Measurements from ENCODE around the gene SMARCA4.

The SMARCA4 gene

DNA sequence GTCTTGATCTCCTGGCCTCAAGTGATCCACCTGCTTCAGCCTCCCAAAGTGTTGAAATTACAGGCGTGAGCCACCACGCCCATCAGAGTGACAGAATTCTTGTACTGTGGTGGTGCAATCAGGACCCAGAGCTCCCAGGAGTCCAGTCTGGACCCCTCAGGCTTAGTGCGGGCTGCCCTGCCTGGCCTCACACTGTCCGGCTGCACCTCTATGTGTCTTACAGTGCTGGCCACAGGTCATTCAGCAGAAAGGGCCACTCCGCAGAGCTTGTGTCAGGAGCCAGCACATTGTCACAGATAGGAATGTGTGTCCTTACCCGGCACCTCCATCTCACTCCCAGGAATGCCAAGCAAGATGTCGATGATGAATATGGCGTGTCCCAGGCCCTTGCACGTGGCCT lies 49.2 kb downstream of the SMARCA4 start:
- no peak for DNase-seq (ENCODE audit: low read depth in 3 of 3)

DNA sequence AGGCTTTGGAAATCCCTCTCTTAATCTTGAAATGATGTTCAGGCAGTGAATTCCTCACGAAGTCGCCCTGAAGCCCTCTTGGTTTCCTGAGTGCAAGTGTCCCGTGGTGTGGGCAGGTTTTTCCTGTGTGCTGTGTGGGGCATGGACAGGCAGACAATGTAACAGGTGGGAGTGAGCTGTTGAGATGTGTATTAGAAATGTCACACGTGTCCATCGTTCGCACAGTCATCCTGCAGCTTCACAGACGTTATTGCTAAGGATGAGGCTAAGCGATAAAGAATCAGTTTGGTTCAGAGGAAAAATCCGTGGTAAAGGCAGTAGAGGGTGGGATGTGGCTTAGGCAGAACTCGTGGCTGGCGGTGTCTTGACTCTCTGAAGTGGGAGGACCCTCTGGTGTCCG lies 51.7 kb downstream of the SMARCA4 start:
- DNase-seq (ENCODE audit: low read depth in 3 of 3): no peak

DNA sequence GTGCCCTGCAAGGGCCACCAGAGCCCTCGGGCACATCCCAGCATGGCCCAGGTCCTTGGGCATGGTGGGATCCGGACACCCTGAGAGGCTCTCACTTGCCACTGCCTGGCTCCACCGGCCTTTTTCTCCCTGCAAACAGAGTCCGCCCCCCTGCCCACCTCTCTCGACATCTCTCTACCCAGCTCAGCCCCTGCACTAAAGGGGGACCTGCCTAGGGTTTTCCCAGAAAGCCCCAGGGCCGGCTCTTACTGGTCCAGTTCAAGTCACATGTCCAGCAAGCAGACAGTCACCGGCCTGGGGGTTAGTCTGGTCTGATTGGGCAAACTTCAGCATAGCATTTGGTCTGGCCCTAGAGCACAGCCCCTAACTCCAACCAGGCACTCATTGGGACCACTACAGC lies 52.9 kb downstream of the SMARCA4 start:
- no peak for DNase-seq (ENCODE audit: low read depth in 3 of 3)

DNA sequence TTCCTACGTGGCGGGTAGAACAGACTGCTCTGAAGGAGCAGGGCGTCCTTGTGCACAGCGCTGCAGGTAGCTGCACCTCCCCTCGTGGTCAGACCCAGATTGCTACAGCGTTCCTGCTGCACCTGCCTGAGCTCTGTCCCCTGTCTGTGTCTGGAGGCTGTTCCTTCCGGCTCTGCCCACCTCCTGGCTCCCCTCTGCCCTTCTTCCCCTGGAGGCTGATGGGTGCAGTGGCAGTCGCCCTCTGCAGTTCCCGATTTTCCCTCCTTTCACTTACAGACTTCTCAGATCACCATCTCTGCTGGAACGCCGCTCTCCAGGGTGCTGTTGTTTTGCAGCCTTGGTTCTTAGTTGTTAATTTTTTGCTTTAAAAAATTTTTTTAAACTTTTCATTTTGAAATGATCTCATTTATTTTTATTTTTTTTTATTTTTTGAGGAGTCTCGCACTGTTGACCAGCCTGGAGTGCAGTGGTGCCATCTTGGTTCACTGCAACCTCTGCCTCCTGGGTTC lies 53.6 kb downstream of the SMARCA4 start:
- no peak for DNase-seq (ENCODE audit: low read depth in 3 of 3)

DNA sequence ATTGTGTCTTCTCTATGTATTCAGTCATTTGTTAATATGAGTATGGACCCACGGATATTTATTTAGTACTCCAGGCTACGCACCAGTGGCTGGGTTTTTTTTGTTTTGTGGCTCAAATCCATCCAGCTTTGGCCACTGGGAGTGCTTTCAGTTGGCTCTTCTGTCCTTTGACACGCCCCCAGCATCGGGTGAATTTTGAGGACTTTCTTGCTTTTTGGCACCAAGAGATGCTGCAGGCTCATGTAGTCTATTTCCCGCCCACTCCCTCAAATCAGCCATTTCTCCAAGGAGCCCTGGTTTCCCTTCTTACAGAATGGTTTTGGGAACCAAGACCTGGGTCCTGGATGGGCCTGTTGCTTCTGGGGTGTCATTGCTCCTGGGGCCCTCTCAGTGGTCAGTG lies 55.8 kb downstream of the SMARCA4 start:
- no peak for DNase-seq (ENCODE audit: low read depth in 3 of 3)

DNA sequence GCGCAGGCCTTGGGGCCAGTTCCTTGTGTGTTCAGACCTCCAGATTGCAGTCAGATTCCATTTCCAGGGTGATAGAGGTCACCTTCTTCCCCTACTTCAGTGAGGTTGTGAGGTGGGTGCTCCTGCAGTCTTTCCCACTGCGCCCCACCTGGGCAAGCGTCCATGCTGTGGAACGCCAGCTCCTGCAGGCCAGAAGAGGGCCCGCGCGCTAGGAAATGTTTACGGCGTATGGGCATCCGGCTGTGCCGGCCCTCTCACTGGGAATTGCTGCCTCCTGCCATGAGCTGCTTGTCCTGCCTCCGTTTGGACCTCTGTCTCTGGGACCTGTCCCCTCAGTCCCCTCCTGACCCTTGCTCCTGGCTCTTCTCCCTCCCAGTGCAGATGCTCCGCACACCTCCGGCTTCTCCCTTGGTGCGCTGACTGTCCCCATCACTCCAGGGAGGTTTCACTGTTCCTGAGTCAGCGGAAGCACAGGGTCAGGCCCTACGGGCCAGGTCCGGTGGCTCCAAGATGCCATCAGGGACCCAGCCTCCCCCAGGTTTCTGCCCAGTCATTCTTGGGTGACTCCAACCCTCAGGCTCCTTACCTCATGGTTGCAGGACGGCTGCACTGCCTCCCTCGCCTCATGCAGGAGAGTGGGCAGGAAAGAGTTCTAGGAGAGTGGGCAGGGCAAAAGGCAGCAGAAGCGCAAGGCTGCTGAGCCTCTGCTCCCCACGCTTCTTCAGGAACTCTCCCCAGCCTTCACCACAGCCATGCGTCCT lies 56.6 kb downstream of the SMARCA4 start:
- no peak for DNase-seq (ENCODE audit: low read depth in 3 of 3)

DNA sequence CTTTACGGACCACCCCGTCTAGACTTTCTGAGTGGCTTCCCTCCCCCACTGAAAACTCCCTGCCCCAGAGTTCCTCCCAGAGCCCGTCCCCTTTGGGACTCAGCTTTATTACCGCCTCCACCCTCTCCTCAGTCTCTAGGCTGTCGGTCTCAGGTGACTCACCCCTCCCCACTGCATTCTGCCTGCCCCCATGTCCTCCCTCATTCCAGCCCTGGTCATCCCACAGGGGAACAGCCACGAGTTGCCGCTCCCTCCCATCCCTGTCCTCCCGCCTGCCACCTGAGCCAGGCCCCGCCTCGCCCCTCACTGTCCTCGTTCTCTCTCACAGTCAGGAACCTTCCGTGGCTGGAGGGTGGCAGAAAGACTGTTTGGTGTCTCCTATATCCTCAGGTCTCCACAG lies 57.3 kb downstream of the SMARCA4 start:
- no peak for DNase-seq (ENCODE audit: low read depth in 3 of 3)

DNA sequence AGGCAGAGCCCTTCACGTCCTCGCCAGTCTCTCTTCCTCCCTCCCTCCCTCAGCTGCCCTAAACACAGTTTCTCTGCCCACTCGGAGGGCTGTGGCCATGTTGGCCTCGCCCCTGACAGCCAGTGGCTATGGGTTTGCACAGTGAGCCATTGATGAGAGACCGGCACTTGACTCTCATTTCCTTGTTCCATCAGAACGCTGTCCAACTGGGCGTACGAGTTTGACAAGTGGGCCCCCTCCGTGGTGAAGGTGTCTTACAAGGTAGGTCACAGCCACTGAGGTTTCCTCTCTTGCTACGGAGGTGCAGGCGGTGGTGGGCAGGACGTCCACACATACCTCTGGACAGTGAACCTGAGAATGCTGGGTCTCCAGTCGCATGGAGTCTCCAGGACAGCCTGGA lies 57.9 kb downstream of the SMARCA4 start:
- DNase-seq (ENCODE audit: low read depth in 3 of 3): no peak

DNA sequence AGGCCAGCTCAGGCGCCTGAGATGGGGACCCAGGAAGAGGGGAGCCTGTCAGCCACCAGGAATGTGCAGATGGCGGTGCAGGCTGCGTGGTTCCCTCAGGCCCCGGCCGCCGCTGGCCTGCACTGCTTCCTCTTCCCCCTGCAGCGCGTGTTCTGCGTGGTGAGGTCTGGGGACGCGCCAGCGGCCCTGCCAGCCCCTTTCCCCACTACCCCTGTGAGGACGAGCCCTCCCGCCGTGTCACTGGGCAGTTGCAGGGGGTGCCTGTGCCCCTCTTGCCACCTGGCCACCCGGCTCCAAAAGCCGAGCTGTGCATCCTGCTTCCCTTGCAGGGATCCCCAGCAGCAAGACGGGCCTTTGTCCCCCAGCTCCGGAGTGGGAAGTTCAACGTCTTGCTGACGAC lies 58.4 kb downstream of the SMARCA4 start:
- DNase-seq (ENCODE audit: low read depth in 3 of 3): no peak

DNA sequence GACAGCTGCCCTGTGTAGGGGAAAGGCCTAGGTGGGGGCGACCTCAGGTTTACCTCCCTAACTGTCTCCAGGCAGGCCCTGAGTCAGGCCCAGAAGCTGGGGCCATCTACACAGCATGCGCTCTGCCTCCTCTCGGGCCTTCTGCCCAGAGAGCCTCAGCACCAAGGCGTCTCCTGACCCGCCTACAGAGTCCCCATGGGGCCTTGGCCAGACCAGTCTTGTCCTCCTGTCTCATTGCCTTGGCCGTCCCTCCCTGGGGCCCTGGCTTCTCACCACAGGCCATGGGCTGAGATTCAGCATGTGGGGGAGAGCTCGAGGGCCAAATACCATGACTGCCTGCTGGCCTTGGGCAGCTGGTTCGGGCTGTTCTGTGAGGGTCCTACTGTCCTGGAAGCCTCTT lies 59.0 kb downstream of the SMARCA4 start:
- DNase-seq (ENCODE audit: low read depth in 3 of 3): no peak

DNA sequence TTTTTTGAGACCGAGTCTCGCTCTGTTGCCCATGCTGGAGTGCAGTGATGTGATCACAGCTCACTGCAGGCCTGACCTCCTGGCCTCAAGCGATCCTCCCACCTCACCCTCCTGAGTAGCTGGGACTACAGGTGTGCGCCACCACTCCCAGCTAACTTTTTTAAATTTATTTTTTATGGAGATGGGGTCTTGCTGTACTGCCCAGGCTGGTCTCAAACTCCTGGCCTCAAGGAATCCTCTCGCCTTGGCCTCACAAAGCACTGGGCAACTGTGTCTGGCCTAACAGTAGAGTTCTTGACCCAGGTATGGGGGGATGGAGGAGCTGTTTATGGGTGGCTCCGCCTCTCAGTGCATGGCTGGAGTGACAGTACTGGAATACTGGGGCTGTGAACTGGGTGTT lies 59.6 kb downstream of the SMARCA4 start:
- no peak for DNase-seq (ENCODE audit: low read depth in 3 of 3)

DNA sequence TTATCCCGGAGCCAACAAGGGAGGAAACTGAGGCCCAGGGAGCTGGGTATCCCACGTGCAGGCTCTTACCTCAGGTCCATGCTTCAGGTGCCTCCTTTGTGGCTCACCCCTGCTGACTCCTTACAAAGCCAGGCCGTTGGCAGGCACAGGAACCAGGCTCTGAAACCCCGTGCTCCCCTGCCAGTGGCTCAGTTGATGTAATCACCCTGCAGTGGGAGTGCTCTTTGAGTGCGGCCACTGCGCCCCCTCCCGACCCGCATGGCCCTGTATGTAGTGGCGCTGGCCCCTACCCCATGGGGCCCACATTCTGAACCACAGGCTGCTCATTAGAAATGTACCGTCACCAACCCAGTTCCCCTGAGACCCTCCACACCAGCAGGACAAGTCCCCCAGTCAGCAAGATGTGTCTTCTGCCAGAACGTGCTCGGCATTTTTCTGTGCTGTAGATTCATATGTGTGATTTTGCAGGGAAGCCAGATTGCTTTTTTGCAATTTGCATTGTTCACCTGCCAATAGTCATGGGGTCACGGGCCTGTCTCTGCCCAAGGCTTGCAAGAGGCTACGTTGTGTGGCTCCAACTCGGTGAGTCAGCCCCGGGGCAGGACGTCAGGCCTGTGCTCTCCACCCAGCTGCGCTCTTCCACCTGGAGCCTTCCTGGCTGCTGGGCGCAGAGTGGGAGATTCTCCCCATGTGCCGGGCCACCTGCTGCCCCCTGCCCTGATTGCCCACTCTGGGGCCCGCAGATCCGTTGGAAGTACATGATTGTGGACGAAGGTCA lies 60.3 kb downstream of the SMARCA4 start:
- DNase-seq (ENCODE audit: low read depth in 3 of 3): no peak

DNA sequence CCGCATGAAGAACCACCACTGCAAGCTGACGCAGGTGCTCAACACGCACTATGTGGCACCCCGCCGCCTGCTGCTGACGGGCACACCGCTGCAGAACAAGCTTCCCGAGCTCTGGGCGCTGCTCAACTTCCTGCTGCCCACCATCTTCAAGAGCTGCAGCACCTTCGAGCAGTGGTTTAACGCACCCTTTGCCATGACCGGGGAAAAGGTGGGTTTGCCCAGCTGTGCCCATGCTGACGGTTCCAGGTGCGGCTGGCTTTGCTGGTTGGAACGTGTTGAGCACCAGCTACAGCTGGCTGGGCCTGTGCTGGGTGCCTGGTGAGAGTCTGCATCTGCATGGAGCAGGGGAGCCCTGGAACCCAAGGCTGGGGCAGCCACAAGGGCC lies 60.9 kb downstream of the SMARCA4 start:
- no peak for DNase-seq (ENCODE audit: low read depth in 3 of 3)

DNA sequence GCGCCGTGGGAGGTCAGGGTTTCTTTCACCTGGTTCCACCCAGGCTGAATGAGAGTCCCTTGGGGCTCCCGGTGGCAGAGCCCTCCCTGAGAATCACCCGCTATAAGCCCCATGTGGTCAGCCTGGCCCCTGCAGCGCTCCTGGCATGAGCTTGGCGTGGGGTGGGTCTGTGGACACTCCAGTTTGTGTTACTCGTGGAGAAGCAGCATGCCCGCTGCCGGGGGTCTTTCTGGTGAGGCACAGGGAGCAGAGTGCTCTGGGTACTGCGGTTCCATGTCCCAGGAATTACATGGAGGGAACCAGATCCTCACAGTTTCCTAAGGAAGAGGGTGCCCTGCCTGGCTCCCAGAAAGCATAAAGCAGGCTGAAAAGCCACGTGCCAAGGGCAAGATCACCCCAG lies 62.2 kb downstream of the SMARCA4 start:
- DNase-seq (ENCODE audit: low read depth in 3 of 3): no peak

DNA sequence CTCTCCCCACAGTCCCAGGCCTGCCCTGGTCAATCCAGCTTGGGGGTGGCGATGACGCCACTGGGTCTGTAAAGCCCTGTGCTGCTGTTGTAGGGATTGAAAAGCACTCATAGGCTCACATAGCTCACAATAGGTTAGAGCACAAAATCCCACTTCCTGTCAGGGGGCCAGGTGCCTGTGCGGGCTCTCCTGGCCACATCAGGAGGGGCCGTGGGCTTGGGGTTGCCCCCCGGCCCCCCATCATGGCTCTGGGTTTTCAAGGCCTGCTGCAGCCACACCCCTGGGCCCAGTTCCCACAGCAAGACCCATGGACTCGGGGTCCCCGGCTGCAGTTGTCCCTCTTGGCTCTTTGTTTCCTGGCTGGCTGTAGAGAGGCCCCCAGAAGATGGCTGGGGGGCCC lies 62.9 kb downstream of the SMARCA4 start:
- no peak for DNase-seq (ENCODE audit: low read depth in 3 of 3)

DNA sequence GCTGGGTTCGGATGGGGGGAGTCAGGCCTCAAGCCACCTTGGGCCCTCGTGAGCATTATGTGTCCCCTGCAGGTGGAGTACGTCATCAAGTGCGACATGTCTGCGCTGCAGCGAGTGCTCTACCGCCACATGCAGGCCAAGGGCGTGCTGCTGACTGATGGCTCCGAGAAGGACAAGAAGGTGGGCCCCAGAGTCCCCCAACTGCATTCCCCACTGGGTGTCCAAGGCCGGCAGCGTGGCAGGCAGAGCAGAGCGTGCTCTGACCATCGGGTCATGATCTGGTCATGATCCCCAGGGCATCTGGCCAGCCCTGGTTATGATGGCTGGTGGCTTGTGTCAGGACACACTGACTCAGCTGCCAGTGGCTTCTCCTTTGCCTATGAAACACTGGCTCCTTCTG lies 63.4 kb downstream of the SMARCA4 start:
- DNase-seq (ENCODE audit: low read depth in 3 of 3): no peak

DNA sequence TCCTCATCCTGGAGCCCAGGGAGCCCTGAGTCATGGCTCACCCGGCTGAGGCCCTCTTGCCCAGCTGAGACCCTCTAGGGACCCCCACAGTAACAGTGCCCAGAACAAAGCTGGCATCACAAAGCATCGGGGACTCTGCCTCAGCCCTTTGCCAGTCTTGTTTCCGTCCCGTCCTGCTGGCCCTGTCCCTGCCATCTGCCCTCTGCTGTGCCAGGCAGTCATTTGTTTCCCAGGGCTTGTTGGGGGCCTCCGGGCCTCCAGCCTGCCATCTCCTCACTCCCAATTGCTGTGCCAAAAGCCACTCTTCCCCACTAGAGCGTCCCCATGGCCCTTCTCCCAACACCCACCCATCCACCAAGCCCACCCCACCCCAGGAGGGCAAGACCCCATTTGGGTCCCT lies 64.2 kb downstream of the SMARCA4 start:
- no peak for DNase-seq (ENCODE audit: low read depth in 3 of 3)

DNA sequence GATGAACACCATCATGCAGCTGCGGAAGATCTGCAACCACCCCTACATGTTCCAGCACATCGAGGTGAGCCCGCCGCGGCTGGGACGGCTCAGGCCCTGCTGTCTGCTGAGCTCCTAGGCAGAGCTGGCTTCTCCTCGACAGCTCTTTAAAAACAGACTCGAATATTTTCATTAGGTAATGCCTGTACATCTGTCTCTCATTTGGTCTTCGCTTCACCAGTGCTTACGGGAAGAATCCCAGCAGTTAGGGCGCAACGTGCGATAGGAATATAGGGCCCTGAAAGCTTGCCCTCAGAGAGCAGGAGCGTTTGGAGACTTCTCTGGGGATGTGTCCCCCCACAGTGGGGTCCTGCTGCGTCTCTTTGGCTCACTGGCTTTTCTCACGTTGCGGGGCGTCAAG lies 64.6 kb downstream of the SMARCA4 start:
- DNase-seq (ENCODE audit: low read depth in 3 of 3): no peak

DNA sequence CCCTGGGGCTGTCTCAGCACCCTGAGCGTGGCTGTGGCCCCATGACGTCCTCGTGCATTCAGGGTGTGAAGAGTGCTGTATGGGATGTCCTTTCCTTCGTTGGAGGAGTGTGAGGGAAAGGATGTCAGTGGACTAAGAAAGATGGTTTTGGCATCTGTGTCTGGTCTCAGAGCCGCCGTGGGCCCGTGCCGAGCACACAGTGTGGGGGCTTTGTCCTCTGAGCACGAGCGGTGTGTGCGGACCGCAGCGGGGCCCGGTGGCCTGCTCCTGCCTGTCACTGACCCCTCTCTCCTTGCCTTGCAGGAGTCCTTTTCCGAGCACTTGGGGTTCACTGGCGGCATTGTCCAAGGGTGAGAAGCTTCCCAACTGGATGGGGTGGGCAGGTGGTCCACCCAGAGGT lies 65.2 kb downstream of the SMARCA4 start:
- DNase-seq (ENCODE audit: low read depth in 3 of 3): no peak

DNA sequence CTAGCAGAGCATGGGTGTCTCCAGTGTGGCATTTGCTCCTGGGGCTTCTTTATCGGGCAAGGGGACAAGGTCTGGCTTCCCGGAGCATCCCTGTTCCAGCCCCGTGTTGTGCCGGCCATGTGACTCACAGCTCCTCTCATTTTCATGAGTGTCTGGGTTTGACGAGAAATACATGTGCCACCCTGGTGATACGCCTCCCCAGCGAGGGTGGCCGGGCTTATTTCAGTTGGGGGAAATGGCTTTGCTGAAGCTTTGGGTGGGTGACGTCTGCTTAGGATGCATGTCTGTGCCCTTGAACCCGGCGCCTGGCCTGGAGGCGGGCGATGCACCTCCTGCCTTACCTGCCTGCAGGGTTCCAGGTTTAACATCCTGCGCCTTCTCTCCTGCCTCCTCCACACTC lies 66.6 kb downstream of the SMARCA4 start:
- no peak for DNase-seq (ENCODE audit: low read depth in 3 of 3)

DNA sequence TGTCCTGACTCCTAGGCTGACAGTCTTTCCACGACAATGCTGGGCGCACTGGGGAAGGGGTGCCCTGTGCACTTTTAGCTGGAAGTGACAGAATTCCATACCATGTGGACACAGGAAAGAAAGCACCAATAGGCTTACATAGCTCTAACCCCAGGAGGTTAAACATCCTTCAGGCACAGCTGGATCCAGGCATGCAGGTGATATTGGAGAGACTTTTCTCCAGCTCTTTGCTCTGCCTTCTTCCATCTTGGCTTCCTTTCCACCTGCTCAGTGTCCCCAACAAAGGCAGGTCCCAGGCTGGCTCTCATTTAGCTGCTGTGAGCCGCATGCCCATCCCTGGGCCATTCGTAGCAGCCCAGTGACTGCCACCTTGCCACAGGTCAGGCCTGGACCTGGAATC lies 67.3 kb downstream of the SMARCA4 start:
- DNase-seq (ENCODE audit: low read depth in 3 of 3): no peak

DNA sequence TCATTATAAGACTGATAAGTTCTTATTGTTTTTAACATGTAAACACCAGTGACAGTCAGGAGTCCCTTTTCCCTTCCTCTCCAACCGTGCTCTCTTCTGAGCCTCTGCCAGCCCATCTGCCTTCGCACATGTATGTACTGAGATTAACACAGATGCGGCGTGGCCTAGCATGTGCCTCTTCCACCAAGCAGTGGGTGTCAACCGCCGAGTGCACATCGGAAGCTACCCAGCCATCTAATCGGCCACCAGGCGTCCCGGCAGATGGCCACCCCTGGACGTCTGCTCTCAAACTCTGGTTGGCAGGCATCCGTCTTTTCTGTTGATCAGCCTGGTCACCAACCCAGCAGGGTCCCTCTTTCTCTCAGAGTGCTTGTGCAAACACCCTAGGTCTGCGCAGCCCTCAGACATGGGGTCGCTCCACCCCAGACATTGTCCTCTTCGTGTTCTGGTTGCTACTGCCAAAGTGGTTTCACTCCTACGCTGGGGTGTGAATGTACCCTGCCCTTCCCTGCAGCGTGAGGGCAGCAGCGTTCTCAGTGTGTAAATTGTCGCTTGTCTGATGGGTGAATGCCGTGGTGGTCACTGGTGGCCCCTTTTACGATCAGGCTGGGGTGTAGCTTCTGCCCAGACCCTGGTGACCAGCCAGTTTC lies 70.7 kb downstream of the SMARCA4 start:
- DNase-seq (ENCODE audit: low read depth in 3 of 3): no peak

DNA sequence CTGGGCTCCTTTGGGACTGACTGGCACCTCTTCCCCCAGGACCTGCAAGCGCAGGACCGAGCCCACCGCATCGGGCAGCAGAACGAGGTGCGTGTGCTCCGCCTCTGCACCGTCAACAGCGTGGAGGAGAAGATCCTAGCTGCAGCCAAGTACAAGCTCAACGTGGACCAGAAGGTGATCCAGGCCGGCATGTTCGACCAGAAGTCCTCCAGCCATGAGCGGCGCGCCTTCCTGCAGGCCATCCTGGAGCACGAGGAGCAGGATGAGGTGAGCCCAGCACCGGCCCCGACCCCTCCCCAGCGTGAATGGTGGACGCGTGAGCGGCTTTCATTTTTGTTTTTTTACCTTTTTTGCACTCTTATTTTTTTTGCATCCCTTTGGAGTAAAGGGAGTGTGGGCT lies 72.4 kb downstream of the SMARCA4 start:
- DNase-seq (ENCODE audit: low read depth in 3 of 3): no peak
